Measurements from ENCODE around the gene CFAP100.

CFAP100 gene

GRCh38 chr3:126365351-126366277 is 29.1 kb upstream of the CFAP100 start:
- no peak for TF ChIP-seq CTCF (conservative IDR thresholded peaks at IDR 0.05)
- TF ChIP-seq ZFX (IDR thresholded peaks at IDR 0.05), result no peak
- no peak overlapping the region for H3K27ac ChIP-seq

- no peak for TF ChIP-seq CTCF (conservative IDR thresholded peaks at IDR 0.05)
- no peak overlapping the region for H3K27ac ChIP-seq
Measured at GRCh38 chr3:126367316-126367805, 27.3 kb upstream of the CFAP100 start.

- no peak overlapping the region for H3K27ac ChIP-seq
- TF ChIP-seq CTCF (conservative IDR thresholded peaks at IDR 0.05) (no peak), ZFX (IDR thresholded peaks at IDR 0.05) (no peak)
Measured at GRCh38 chr3:126369490-126369889, 25.2 kb upstream of the CFAP100 start.

GRCh38 chr3:126370055-126370454 is 24.7 kb upstream of the CFAP100 start:
- no peak overlapping the region for H3K27ac ChIP-seq
- no peak for TF ChIP-seq CTCF (conservative IDR thresholded peaks at IDR 0.05)

GRCh38 chr3:126370606-126371005 is 24.1 kb upstream of the CFAP100 start:
- TF ChIP-seq ZFX (IDR thresholded peaks at IDR 0.05), result no peak
- no peak for TF ChIP-seq CTCF (conservative IDR thresholded peaks at IDR 0.05)
- H3K27ac ChIP-seq, result no peak overlapping the region

GRCh38 chr3:126371096-126371705 is 23.5 kb upstream of the CFAP100 start:
- TF ChIP-seq ZFX (IDR thresholded peaks at IDR 0.05) (no peak), CTCF (conservative IDR thresholded peaks at IDR 0.05) (no peak)
- H3K27ac ChIP-seq, result no peak overlapping the region

Data from C4-2B (cell line).